ENCODE measurements around the gene NUDT3.

GRCh38 chr6:34276881-34277762 is 115.3 kb downstream of the NUDT3 start:
- TF ChIP-seq, protein P1, sequence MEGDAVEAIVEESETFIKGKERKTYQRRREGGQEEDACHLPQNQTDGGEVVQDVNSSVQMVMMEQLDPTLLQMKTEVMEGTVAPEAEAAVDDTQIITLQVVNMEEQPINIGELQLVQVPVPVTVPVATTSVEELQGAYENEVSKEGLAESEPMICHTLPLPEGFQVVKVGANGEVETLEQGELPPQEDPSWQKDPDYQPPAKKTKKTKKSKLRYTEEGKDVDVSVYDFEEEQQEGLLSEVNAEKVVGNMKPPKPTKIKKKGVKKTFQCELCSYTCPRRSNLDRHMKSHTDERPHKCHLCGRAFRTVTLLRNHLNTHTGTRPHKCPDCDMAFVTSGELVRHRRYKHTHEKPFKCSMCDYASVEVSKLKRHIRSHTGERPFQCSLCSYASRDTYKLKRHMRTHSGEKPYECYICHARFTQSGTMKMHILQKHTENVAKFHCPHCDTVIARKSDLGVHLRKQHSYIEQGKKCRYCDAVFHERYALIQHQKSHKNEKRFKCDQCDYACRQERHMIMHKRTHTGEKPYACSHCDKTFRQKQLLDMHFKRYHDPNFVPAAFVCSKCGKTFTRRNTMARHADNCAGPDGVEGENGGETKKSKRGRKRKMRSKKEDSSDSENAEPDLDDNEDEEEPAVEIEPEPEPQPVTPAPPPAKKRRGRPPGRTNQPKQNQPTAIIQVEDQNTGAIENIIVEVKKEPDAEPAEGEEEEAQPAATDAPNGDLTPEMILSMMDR (IDR thresholded peaks at IDR 0.05; ENCODE audit: low read depth, low read length, missing input control), result no peak
- TF ChIP-seq, protein P2, sequence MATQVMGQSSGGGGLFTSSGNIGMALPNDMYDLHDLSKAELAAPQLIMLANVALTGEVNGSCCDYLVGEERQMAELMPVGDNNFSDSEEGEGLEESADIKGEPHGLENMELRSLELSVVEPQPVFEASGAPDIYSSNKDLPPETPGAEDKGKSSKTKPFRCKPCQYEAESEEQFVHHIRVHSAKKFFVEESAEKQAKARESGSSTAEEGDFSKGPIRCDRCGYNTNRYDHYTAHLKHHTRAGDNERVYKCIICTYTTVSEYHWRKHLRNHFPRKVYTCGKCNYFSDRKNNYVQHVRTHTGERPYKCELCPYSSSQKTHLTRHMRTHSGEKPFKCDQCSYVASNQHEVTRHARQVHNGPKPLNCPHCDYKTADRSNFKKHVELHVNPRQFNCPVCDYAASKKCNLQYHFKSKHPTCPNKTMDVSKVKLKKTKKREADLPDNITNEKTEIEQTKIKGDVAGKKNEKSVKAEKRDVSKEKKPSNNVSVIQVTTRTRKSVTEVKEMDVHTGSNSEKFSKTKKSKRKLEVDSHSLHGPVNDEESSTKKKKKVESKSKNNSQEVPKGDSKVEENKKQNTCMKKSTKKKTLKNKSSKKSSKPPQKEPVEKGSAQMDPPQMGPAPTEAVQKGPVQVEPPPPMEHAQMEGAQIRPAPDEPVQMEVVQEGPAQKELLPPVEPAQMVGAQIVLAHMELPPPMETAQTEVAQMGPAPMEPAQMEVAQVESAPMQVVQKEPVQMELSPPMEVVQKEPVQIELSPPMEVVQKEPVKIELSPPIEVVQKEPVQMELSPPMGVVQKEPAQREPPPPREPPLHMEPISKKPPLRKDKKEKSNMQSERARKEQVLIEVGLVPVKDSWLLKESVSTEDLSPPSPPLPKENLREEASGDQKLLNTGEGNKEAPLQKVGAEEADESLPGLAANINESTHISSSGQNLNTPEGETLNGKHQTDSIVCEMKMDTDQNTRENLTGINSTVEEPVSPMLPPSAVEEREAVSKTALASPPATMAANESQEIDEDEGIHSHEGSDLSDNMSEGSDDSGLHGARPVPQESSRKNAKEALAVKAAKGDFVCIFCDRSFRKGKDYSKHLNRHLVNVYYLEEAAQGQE (IDR thresholded peaks at IDR 0.05), result no peak
- TF ChIP-seq JUND (IDR thresholded peaks at IDR 0.05), result no peak
- TF ChIP-seq TAF1 (conservative IDR thresholded peaks at IDR 0.05), result no peak
